Duodenal mucosa (tissue), 2 donors: ENCODE data around the gene RAB28.

Experiments
- H3K27ac ChIP-seq: one replicate; pipeline ENCODE4 v1.7.0; 2013; ENCODE audit warnings: low read depth, low read length
- H3K27me3 ChIP-seq, 2 donors: one replicate each; pipeline ENCODE4 v1.7.0; 2013; ENCODE audit warnings: low read length in 2 of 2, control low read depth in 1 of 2; ENCODE audit not compliant: insufficient read depth in 2 of 2, control insufficient read depth in 1 of 2
- H3K36me3 ChIP-seq, 2 donors: one replicate each; pipeline ENCODE4 v1.7.0; 2013; ENCODE audit warnings: low read length in 2 of 2, control low read depth in 1 of 2; ENCODE audit not compliant: insufficient read depth in 2 of 2, control insufficient read depth in 1 of 2
- H3K4me1 ChIP-seq, 2 donors: one replicate each; pipeline ENCODE4 v1.7.0; 2013; ENCODE audit warnings: low read length in 2 of 2, control low read depth in 1 of 2; ENCODE audit not compliant: insufficient read depth in 2 of 2, control insufficient read depth in 1 of 2
- H3K4me3 ChIP-seq, 2 donors: one replicate each; pipeline ENCODE4 v1.7.0; 2013; ENCODE audit warnings: low read length in 2 of 2, low read depth in 1 of 2
- H3K9ac ChIP-seq, 2 donors: one replicate each; pipeline ENCODE4 v1.7.0; 2013; ENCODE audit warnings: low read length in 2 of 2, low read depth in 1 of 2
- H3K9me3 ChIP-seq, 2 donors: one replicate each; pipeline ENCODE4 v1.7.0; 2013; ENCODE audit warnings: low read length in 2 of 2, control low read depth in 1 of 2; ENCODE audit not compliant: control insufficient read depth in 1 of 2

The RAB28 gene

GRCh38 chr4:13524504-13525243 lies 40.5 kb upstream of the RAB28 start:
- Histone ChIP-seq H3K27ac (no peak overlapping the region), H3K27me3 (peaks cover 81 to 82% of the 10 kb centered on the region in 2 donors), H3K4me1 (no peaks in the 10 kb centered on the region), H3K9me3 (peaks cover 7 to 9% of the 10 kb centered on the region in 2 donors), H3K9ac (no peak overlapping the region), H3K36me3 (no peaks in the 10 kb centered on the region), H3K4me3 (no peak overlapping the region)

GRCh38 chr4:13523591-13524503 lies 39.7 kb upstream of the RAB28 start:
- H3K27me3 ChIP-seq, result peaks cover 73 to 78% of the 10 kb centered on the region in 2 donors

DNA sequence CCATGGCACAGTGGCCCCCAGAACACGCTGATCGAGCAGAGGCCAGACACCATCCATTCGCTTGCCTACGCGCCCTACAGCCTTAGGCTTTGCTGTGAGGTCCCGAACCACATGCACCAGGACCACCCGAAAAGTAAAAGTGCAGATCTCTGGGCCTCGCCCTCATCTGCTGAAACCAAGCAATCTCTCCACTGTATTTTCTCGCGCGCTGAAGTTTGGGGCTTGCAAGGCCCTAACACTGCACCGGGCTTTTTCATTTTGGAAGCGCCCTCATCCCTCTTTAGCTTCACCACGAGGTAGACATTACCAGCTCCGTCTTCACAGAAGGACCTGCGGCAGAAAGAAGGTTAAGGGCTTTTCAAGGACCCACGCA lies 39.0 kb upstream of the RAB28 start:
- Histone ChIP-seq H3K36me3 (no peaks in the 10 kb centered on the region), H3K27me3 (peaks cover 67 to 70% of the 10 kb centered on the region in 2 donors), H3K4me3 (no peak overlapping the region), H3K9ac (no peak overlapping the region), H3K9me3 (peaks cover 7 to 9% of the 10 kb centered on the region in 2 donors), H3K27ac (no peak overlapping the region), H3K4me1 (no peaks in the 10 kb centered on the region)

More at GRCh38 chr4:13523591-13524503, 39.7 kb upstream of the RAB28 start:
- no peaks in the 10 kb centered on the region for H3K4me1 ChIP-seq
- no peak overlapping the region for H3K4me3 ChIP-seq
- H3K9ac ChIP-seq, result no peak overlapping the region
- peaks cover 7 to 9% of the 10 kb centered on the region in 2 donors for H3K9me3 ChIP-seq
- H3K36me3 ChIP-seq, result no peaks in the 10 kb centered on the region
- no peak overlapping the region for H3K27ac ChIP-seq

GRCh38 chr4:13522282-13523104 lies 38.4 kb upstream of the RAB28 start:
- no peak overlapping the region for H3K4me3 ChIP-seq
- no peak overlapping the region for H3K9ac ChIP-seq
- no peaks in the 10 kb centered on the region for H3K36me3 ChIP-seq
- H3K4me1 ChIP-seq, result no peaks in the 10 kb centered on the region
- H3K27ac ChIP-seq, result no peak overlapping the region
- peaks cover 62 to 67% of the 10 kb centered on the region in 2 donors for H3K27me3 ChIP-seq
- peaks cover 7 to 9% of the 10 kb centered on the region in 2 donors for H3K9me3 ChIP-seq

- H3K4me3 ChIP-seq, result no peak overlapping the region
- no peak overlapping the region for H3K27ac ChIP-seq
- no peaks in the 10 kb centered on the region for H3K4me1 ChIP-seq
- peaks cover 7 to 9% of the 10 kb centered on the region in 2 donors for H3K9me3 ChIP-seq
- H3K36me3 ChIP-seq, result no peaks in the 10 kb centered on the region
- peaks cover 48 to 52% of the 10 kb centered on the region in 2 donors for H3K27me3 ChIP-seq
- no peak overlapping the region for H3K9ac ChIP-seq
These were observed 36.9 kb upstream of the RAB28 start for GRCh38 chr4:13521047-13521446.

DNA sequence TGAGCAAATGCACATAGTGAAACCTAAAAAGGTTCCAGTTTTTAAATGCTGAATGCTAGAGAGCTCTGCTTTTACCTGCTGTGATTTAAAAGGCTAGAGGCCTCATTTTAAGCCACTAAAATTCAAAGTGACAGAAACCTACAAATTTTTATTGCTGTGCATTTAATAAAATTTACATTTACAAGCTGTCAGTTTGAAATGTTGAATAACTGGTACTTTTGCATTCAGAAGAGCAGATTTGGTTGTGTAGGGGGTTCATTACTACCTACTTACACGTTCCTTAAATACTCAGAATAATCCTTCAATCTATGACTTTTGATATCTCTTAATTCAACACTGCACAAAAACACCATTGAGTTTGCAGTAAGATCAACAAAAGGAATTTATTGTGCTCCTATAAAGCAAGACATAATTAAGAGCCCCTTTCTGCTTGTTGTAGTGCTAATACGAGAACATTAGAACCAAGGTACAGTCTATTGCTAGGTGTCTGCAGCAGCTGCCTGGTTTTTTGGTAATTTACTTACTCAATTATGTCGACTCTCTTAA lies 32.2 kb upstream of the RAB28 start:
- Histone ChIP-seq H3K9me3 (no peaks in the 10 kb centered on the region), H3K27me3 (peaks cover 10 to 14% of the 10 kb centered on the region in 2 donors), H3K4me3 (no peak overlapping the region)

GRCh38 chr4:13515268-13515667 lies 31.1 kb upstream of the RAB28 start:
- Histone ChIP-seq H3K9me3 (no peaks in the 10 kb centered on the region), H3K27me3 (peaks cover 4 to 10% of the 10 kb centered on the region in 2 donors), H3K27ac (no peak overlapping the region), H3K9ac (no peak overlapping the region), H3K36me3 (no peaks in the 10 kb centered on the region), H3K4me3 (no peak overlapping the region), H3K4me1 (no peaks in the 10 kb centered on the region)

More for the DNA sequence above, 32.2 kb upstream of the RAB28 start:
- Histone ChIP-seq H3K36me3 (no peaks in the 10 kb centered on the region), H3K9ac (no peak overlapping the region), H3K27ac (no peak overlapping the region), H3K4me1 (no peaks in the 10 kb centered on the region)

DNA sequence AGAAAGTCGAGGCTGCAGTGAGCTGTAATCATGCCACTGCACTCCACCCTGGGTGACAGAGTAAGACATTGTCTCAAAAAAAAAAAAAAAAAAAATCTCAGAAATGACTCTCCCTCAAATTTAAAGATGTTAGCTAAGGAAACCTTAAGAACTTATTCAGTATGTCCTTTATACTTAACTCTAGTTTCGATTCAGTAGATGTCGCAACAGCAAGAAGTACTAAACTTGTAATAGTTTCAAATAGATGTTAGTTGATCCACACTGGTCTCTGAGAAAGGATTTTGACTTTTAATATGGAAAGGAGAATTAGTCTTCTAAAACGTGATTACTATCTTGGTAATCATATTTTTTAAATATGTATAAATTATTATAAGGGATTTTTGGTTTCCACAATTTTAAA lies 30.6 kb upstream of the RAB28 start:
- no peaks in the 10 kb centered on the region for H3K9me3 ChIP-seq
- H3K27ac ChIP-seq, result no peak overlapping the region
- H3K4me1 ChIP-seq, result no peaks in the 10 kb centered on the region
- H3K9ac ChIP-seq, result no peak overlapping the region
- no peak overlapping the region for H3K4me3 ChIP-seq
- no peaks in the 10 kb centered on the region for H3K36me3 ChIP-seq
- H3K27me3 ChIP-seq, result peaks cover 4 to 10% of the 10 kb centered on the region in 2 donors

DNA sequence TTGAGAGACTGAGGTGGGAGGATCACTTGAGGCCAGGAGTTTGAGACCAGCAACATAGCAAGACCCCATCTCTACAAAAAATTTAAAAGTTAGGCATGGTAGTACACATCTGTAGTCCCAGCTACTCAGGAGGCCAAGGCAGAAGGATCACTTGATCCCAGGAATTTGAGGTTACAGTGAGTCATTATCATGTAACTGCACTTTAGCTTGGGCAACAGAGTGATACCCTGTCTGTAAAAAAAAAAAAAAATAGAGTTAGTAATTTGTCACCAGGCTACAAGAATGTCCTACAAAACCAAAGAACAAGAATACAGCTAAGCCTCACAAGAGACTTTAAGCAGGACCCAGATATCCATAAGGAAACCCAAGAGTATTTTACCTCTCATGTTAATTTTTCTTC lies 27.0 kb upstream of the RAB28 start:
- H3K36me3 ChIP-seq, result no peaks in the 10 kb centered on the region
- H3K27ac ChIP-seq, result no peak overlapping the region
- no peak overlapping the region for H3K9ac ChIP-seq
- H3K27me3 ChIP-seq, result peaks cover 4 to 6% of the 10 kb centered on the region in 2 donors
- H3K4me3 ChIP-seq, result no peak overlapping the region
- no peaks in the 10 kb centered on the region for H3K9me3 ChIP-seq
- no peaks in the 10 kb centered on the region for H3K4me1 ChIP-seq
